Type B pancreatic cell (in vitro differentiated cells): ENCODE data around the gene SLC25A23. TPM values are rescaled to one million over a fixed set of nuclear protein-coding genes. Genes with fewer than 3 reads are reported as not detected.

Source experiments
- DNase-seq: peaks from one replicate; pipeline ENCODE4 v3.0.0; 2021; ENCODE audit warnings: mixed read lengths; ENCODE audit not compliant: unreplicated experiment; ENCODE audit errors: extremely low spot score
- H3K27ac Mint-ChIP-seq: 2 replicates; pipeline ENCODE4 v1.8.0; 2021; ENCODE audit warnings: mild to moderate bottlenecking, mixed read lengths
- H3K27me3 Mint-ChIP-seq: 2 replicates; pipeline ENCODE4 v1.8.0; 2021; ENCODE audit warnings: mixed read lengths
- H3K36me3 Mint-ChIP-seq: 2 replicates; pipeline ENCODE4 v1.8.0; 2021; ENCODE audit warnings: mixed read lengths
- H3K4me1 Mint-ChIP-seq: one replicate; pipeline ENCODE4 v1.8.0; 2021; ENCODE audit warnings: mixed read lengths; ENCODE audit not compliant: unreplicated experiment
- H3K4me3 Mint-ChIP-seq: 2 replicates; pipeline ENCODE4 v1.8.0; 2021; ENCODE audit warnings: mild to moderate bottlenecking, mixed read lengths
- H3K9me3 Mint-ChIP-seq: 2 replicates; pipeline ENCODE4 v1.8.0; 2021; ENCODE audit warnings: mixed read lengths
- CTCF ChIP-seq: fragments of 200-600 bp; sonication (generic); conservative IDR thresholded peaks from 2 replicates; pipeline ENCODE4 v1.5.0; 2021; ENCODE audit warnings: antibody characterized with exemption, mild to moderate bottlenecking
- total RNA-seq: library from RNA; stranded (reverse); gene quantifications from 2 replicates; pipeline ENCODE4 v1.2.1, GENCODE V29; 2021; ENCODE audit warnings: low replicate concordance

SLC25A23 gene
- total RNA-seq, 1 donor from 2014 or later, result 67.5 TPM

GRCh38 chr19:6483235-6483634 lies 23.6 kb upstream of the SLC25A23 start:
- no peak overlapping the region for H3K4me3 Mint-ChIP-seq
- no peak for DNase-seq
- H3K27ac Mint-ChIP-seq, result no peak overlapping the region
- H3K4me1 Mint-ChIP-seq, result no peaks in the 10 kb centered on the region
- H3K36me3 Mint-ChIP-seq, result no peaks in the 10 kb centered on the region
- peaks cover 20% of the 10 kb centered on the region for H3K27me3 Mint-ChIP-seq
- TF ChIP-seq CTCF, result no peak
- H3K9me3 Mint-ChIP-seq, result no peaks in the 10 kb centered on the region

GRCh38 chr19:6482343-6482686 lies 22.7 kb upstream of the SLC25A23 start:
- no peak overlapping the region for H3K27ac Mint-ChIP-seq
- no peak overlapping the region for H3K4me3 Mint-ChIP-seq
- H3K27me3 Mint-ChIP-seq, result peaks cover 19% of the 10 kb centered on the region
- DNase-seq, result no peak
- H3K9me3 Mint-ChIP-seq, result no peaks in the 10 kb centered on the region
- TF ChIP-seq CTCF, result no peak
- H3K4me1 Mint-ChIP-seq, result no peaks in the 10 kb centered on the region
- no peaks in the 10 kb centered on the region for H3K36me3 Mint-ChIP-seq

GRCh38 chr19:6481541-6482342 lies 22.1 kb upstream of the SLC25A23 start, which contains the start of gene DENND1C:
Gene DENND1C, minus strand, starts transcription at chr19:6481787. Its CDS starts 92 bp downstream, at chr19:6481695.
- H3K36me3 Mint-ChIP-seq, result no peaks in the 10 kb centered on the region
- peaks cover 16% of the 10 kb centered on the region for H3K27me3 Mint-ChIP-seq
- H3K9me3 Mint-ChIP-seq, result no peaks in the 10 kb centered on the region
- DNase-seq, result no peak
- peak; percentile 75 for TF ChIP-seq CTCF
- no peak within 1 kb of the TSS for H3K27ac Mint-ChIP-seq
- no peaks in the 10 kb centered on the region for H3K4me1 Mint-ChIP-seq
- H3K4me3 Mint-ChIP-seq, result no peak within 1 kb of the TSS

GRCh38 chr19:6480848-6481415 lies 21.3 kb upstream of the SLC25A23 start:
- TF ChIP-seq CTCF, result no peak
- Mint-ChIP-seq H3K4me1 (no peaks in the 10 kb centered on the region), H3K9me3 (no peaks in the 10 kb centered on the region), H3K27me3 (peaks cover 22% of the 10 kb centered on the region), H3K4me3 (no peak overlapping the region), H3K27ac (no peak overlapping the region), H3K36me3 (no peaks in the 10 kb centered on the region)
- no peak for DNase-seq

- no peak overlapping the region for H3K27ac Mint-ChIP-seq
- H3K27me3 Mint-ChIP-seq, result peaks cover 23% of the 10 kb centered on the region
- H3K4me1 Mint-ChIP-seq, result no peaks in the 10 kb centered on the region
- no peaks in the 10 kb centered on the region for H3K36me3 Mint-ChIP-seq
- no peak for DNase-seq
- H3K4me3 Mint-ChIP-seq, result no peak overlapping the region
- TF ChIP-seq CTCF, result no peak
- no peaks in the 10 kb centered on the region for H3K9me3 Mint-ChIP-seq
Measured at GRCh38 chr19:6479836-6480398, 20.3 kb upstream of the SLC25A23 start.
